ENCODE data around the gene GET3.

Gene GET3

DNA sequence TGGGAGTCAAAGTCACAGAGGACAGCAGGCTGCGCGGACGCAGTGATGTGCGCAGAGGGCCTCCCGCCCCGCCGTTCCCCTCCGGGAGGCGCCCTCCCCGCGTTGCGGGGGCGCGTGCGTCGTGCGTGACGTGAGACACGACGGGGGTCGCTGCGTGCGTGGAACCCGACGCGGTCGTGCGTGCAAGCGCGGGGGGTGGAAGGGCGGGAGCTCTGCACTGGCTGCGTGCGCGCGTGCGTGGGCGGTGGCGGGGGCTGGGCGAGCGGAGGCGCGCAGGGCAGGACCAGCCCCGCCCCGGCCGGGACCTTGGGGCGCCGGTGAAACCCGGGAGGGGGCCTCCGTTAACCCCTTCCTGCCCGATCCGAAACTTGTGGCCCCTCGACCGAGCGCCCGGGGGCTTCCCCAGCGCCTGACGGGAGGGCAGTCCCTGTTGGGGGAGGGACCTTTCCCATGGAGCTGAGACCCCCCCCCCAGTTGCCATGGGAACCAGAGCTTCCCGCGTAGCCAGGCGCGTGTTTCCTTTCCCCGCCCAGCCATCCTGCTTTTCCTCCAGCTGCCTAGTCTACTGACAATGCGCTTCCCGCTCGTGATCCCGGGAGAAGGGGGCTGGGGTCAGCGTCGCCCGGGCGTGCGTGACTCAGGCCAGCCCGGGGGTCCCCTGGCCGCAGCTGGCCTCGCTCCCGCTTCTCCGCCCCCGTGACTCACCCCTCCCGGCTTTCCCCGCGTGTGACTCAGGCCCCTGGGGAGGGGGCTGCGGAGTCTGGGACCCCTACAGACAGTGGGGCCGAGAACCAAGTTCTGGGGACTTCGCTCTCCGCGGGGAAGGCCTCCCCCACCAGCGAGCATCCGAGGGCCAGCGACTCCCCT lies 45.4 kb downstream of the GET3 start:
- peak; percentile 94 to 97 for DNase-seq

GRCh38 chr19:12783291-12783848 lies 46.1 kb downstream of the GET3 start:
- peak in 1 of 2 donors; percentile 40 for DNase-seq

DNA sequence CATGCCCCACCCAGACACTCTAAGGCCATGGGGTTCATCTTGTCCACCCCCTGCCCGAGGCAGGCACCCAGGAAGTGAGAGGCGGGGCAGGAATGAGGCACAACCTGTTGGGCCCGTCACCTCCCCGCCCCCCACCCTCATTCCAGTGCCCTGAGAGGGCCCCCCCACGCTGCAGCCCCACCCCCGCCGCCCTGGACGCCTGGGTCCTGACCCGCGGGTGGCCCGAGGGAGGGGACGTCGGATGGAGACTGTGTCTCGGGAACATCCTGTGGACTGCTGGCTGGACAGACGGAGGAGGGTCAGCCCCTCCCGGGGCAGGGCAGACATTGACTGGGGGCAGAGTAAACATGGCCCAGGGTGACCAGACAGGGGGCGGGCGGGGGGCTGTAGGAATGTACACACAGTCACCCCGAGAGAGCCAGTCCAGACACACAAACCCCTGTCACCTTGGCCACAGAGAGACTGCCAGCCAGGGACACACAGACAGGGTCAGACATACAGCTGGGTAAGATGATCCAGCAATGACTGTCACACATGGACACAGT lies 46.6 kb downstream of the GET3 start:
- peak; percentile 47 to 65 for DNase-seq

DNA sequence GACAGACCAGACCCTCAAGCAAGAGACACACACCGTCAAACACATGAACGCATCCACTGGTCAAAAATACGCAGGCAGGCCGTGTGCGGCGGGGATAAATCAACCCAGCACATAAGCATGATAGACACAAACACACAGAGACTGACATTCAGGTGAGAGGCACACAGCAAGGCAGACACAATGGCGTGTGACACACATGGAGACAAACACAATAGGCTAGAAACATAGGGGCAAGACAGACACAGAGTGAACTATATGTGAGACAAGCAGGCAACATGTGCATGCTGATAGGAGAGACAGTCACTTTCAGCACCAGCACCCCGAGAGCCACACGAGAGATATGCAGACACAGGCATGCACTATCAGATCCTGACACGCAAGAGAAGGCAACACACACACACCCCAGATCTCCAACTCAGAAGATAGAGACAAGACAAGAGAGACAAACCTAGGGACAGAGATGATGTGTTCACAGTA lies 47.1 kb downstream of the GET3 start:
- peak; percentile 47 to 50 for DNase-seq

GRCh38 chr19:12784871-12785430 lies 47.7 kb downstream of the GET3 start:
- DNase-seq, result peak; percentile 74 to 79

- DNase-seq, result peak in 1 of 2 donors; percentile 57
Observed at GRCh38 chr19:12785431-12786031, 48.2 kb downstream of the GET3 start.

- peak; percentile 45 to 87 for DNase-seq
Observed at GRCh38 chr19:12786141-12786870, 49.0 kb downstream of the GET3 start.

GRCh38 chr19:12786952-12787351 lies 49.7 kb downstream of the GET3 start:
- no peak for DNase-seq

DNA sequence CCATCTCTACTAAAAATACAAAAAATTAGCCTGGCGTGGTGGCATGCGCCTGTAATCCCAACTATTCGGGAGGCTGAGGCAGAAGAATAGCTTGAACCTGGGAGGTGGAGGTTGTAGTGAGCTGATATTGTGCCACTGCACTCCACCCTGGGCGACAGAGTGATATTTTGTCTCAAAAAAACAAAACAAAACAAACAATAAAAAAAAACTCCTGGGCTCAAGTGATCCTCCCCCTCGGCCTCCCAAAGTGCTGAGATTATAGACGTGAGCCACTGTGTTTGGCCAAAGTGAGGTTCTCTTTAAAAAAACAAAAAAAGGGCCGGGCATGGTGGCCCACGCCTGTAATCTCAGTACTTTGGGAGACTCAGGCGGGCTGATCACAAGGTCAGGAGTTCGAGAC lies 50.2 kb downstream of the GET3 start:
- no peak for DNase-seq

- DNase-seq, result no peak
Observed at GRCh38 chr19:12788042-12788681, 50.9 kb downstream of the GET3 start.

DNA sequence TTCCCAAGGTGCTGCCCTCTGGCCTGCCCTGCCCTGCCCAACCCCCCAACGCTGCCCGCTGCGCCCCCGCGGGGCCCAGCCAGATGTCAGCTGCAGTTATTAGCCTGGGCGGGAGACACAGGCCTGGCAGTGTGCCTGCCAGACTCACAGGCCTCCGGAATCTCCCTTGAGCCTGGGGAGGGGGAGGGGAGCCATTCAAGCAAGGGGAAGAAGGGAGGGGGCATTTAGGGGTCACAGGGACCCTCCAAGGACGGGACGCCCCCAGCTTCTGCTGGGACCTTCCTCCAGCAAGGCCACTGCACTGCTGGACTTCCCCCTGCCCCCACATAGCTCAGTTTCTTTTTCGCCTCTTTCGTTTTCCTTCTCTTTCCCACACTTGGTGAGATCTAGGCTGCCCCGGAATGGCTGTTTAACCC lies 51.4 kb downstream of the GET3 start:
- peak; percentile 80 to 86 for DNase-seq

DNA sequence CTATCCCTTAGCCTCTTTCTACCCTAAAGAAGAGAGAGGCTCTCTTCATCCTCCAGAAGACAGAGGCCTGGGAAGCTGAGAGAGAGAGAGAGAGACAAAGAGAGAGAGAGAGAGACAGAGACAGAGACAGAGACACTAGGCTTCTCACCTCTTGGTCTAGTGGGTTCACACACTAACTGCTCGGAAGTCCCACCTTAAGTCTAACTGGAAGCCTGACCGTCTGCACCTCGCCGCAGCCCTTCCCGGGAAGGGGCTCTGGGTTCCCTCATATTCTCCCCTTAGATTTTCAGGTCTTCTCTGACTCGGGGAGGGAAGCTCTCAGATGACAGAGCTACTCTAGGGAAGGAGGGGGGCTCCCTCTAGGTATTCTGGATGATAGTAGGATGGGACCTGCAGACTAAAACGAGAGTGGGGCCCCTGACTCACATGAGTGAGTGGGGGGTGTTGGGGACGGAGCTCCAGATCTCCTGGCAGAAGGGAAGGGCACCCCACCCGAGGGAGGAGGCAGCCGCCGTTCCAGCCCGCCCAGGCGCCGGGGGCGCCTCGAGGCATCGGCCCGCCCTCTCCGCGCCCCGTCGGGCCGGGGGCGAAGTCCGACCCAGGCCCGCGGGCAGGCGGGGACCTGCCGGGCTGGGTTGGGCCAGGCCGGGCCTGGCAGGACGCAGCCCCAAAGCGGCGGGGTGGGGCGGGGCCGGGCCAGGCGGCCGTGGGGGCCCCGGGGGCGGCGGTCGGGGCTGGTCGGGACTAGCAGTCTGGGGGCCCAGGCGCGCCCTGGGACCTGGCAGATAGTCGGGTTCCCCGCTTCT lies 52.0 kb downstream of the GET3 start:
- DNase-seq, result no peak

GRCh38 chr19:12789904-12790619 lies 52.8 kb downstream of the GET3 start:
- peak; percentile 97 to 99 for DNase-seq

DNA sequence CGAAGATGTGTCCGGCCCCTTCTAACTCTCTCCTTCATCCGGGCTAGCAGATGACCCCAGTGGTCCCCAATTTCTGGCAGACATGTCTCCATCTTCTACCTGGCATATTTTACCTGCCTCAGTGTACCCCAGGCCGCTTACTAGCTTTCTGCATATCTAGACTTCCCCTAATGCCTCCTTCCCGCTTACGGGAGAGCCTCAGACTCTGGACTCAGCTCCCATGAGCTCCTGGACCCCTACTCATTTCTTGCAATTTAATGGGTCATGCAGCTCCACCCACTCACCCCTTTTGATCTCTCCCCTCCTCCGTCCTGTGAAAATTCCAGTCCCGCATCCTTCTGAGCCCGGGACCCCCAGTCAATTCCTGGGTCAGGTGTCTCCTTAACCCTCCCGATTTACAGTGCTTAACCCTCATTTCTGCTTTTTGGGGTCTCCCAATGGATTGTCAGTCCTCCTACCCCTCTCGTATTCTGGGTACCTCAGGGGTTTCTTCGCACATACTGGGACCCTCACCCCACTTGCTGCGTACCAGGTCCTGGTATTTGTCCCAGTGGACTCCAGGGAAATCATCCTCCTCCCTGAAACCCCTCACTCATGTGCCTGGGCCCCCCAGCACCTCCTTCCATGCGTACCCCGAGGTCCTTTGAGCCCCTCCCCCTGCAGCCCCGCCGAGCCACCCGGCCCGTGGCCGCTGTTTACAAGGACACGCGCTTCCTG lies 53.5 kb downstream of the GET3 start:
- peak in 1 of 2 donors; percentile 39 for DNase-seq

DNA sequence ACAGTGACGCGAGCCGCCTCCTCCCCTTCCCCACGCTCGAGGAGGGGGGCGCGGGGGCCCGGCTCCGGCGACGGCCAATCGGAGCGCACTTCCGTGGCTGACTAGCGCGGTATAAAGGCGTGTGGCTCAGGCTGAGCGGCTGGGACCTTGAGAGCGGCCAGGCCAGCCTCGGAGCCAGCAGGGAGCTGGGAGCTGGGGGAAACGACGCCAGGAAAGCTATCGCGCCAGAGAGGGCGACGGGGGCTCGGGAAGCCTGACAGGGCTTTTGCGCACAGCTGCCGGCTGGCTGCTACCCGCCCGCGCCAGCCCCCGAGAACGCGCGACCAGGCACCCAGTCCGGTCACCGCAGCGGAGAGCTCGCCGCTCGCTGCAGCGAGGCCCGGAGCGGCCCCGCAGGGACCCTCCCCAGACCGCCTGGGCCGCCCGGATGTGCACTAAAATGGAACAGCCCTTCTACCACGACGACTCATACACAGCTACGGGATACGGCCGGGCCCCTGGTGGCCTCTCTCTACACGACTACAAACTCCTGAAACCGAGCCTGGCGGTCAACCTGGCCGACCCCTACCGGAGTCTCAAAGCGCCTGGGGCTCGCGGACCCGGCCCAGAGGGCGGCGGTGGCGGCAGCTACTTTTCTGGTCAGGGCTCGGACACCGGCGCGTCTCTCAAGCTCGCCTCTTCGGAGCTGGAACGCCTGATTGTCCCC lies 54.2 kb downstream of the GET3 start, which contains the start of gene JUNB:
Gene JUNB (plus strand): TSS at position 142 of the 706 bp plus-strand sequence. CDS start 286 bp downstream, at position 428.
- DNase-seq, result peak; percentile 99

GRCh38 chr19:12792051-12792852 lies 55.0 kb downstream of the GET3 start:
- DNase-seq, result peak; percentile 70 to 71

DNA sequence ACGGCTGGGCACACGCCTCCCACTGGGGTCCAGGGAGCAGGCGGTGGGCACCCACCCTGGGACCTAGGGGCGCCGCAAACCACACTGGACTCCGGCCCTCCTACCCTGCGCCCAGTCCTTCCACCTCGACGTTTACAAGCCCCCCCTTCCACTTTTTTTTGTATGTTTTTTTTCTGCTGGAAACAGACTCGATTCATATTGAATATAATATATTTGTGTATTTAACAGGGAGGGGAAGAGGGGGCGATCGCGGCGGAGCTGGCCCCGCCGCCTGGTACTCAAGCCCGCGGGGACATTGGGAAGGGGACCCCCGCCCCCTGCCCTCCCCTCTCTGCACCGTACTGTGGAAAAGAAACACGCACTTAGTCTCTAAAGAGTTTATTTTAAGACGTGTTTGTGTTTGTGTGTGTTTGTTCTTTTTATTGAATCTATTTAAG lies 55.6 kb downstream of the GET3 start:
- no peak for DNase-seq

Data from CD4-positive, alpha-beta T cell treated with Interleukin-1 beta for 1 hour (primary cell).